ENCODE data around the gene ELF4.

The ELF4 gene

GRCh38 chrX:130111220-130112154 lies 1.2 kb upstream of the ELF4 start:
- no peak for DNase-seq

DNA sequence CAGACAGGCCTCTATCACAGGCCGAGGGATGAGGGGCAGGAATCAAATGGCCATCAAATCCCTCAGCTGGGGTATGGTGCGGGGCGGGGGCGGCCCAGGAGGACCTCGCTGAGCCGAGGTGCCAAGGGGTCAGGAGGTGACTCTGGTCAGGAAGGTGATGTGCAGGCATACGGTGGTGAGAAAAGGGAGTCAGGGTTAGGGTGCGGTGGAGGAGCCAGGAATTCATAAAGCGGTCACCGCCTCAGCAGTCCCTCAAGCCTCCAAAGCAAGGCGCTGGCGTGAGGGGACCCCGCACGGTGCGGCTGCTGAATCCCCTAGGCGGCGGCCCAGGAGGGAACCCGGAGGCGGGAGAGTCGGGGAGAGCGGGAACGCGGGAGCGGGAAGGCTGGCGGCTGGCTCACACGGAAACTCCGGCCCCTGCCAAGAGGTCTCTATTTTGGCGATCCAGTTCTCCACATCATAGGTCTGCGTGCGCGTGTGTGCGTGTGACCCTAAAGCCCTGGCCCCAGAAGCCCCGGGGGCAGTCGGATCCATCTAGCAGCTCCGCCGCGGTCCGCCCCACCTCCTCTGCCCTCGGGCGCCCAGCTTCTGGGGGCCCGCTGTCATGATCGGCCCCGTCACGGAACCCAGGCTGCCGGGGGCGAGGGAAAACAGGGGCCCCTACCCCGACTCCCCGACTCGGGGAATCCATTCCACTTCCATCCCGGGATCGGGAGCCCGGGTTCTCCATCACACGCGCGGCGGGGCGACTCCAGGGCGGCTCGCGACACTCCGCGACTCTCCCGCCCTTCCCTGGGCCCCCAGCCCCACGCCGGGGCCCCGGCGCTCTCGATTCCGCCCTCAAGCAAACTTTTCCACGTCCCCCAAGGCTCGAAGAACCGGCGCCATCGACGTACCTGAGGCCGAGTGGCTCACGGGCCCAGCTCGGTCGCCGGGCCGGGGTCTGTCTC lies 593 bp downstream of the ELF4 start:
- no peak for DNase-seq

GRCh38 chrX:130108647-130109428 lies 1.5 kb downstream of the ELF4 start:
- peak; percentile 33 for DNase-seq

DNA sequence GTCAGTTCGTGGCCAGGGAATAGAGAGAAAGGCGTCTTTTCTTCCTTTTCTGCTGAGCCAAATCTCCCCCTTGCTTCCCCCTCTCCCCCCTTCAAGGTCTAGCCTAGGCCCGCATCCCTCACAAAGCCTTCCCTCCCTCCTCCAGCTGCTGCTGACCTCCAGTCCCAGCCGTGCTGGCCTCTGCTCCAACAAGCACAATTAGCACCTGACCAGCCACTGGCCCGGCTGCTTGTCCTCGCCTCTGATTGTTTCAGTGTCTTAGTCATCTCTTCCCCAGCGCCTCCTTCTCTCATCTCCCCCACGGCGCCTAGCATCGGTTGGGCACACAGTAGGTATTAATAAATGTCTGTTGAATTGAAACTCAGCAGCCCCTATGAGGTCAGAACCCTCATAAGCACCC lies 4.2 kb downstream of the ELF4 start:
- no peak for DNase-seq

- DNase-seq = no peak
Measured at GRCh38 chrX:130105244-130105643, 5.1 kb downstream of the ELF4 start.

GRCh38 chrX:130103605-130104004 lies 6.7 kb downstream of the ELF4 start:
- DNase-seq = no peak

DNA sequence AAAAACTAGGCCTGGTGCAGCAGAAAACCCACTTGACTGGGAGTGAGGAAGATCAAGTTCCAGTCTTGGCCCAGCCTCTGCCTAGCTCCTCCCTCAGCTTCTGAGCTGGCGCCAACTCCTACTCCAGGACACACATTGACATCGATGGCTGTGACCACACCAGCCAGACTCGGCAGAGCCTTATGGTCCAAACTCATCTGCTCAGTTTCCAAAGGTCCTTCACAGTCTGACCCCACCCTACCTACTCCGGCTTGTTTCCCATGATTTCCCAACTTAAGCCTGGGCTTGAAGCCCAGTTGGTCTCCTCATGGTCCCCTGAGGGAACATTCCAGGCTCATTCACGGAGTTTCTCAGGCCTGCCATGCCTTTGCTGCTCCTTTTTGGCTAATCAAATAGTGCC lies 10.1 kb downstream of the ELF4 start:
- DNase-seq = no peak

GRCh38 chrX:130098210-130098552 lies 12.1 kb downstream of the ELF4 start:
- no peak for DNase-seq

GRCh38 chrX:130097507-130098209 lies 12.6 kb downstream of the ELF4 start:
- DNase-seq = no peak

GRCh38 chrX:130095249-130096030 lies 14.9 kb downstream of the ELF4 start:
- no peak for DNase-seq

- no peak for DNase-seq
Measured at GRCh38 chrX:130094696-130095095, 15.6 kb downstream of the ELF4 start.

- DNase-seq = no peak
Measured at GRCh38 chrX:130093271-130093670, 17.0 kb downstream of the ELF4 start.

GRCh38 chrX:130091980-130092522 lies 18.2 kb downstream of the ELF4 start:
- no peak for DNase-seq

DNA sequence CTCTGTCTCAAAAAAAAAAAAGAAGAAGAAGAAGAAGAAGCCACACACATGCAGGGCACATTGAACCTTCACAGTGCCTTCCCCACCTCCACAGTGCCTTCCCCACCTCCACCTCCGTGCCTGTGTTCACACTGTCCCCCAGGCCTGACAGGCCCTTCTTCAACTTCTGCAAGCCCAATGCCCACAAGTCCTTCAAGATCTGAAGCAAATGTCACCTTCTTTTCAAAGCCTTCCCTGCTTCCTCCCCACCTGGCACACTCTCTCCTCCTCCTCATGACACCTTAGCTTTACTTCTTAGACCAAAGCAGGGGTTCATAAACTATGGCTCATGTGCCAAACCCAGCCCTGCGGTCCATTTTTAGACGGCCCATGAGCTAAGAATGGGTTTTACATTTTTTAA lies 19.9 kb downstream of the ELF4 start:
- DNase-seq = no peak

GRCh38 chrX:130086447-130087206 lies 23.7 kb downstream of the ELF4 start:
- no peak for DNase-seq

GRCh38 chrX:130085551-130086446 lies 24.5 kb downstream of the ELF4 start:
- no peak for DNase-seq

GRCh38 chrX:130084631-130085237 lies 25.6 kb downstream of the ELF4 start:
- no peak for DNase-seq

GRCh38 chrX:130083656-130084382 lies 26.5 kb downstream of the ELF4 start:
- DNase-seq = no peak
